T-helper 2 cell treated with Interferon-gamma antibody and Interleukin-4, amounts not matched to agents 5 μg/mL and 100 μg/mL, for 36 hours (primary cell): ENCODE results near the gene PDGFB.
A peak's percentile ranks its signal among the peaks of the same experiment; 100 is the strongest.

ENCODE experiments used
- DNase-seq: peaks from one replicate; pipeline ENCODE4 v3.0.0; 2021; ENCODE audit warnings: low spot score
- H3K27ac Mint-ChIP-seq: one replicate; pipeline ENCODE4 v1.8.0; 2021; ENCODE audit warnings: mild to moderate bottlenecking, mixed read lengths
- H3K27me3 Mint-ChIP-seq: one replicate; pipeline ENCODE4 v1.8.0; 2021; ENCODE audit warnings: low read depth, mixed read lengths
- H3K36me3 Mint-ChIP-seq: one replicate; pipeline ENCODE4 v1.8.0; 2021; ENCODE audit warnings: low read depth, mixed read lengths
- H3K4me1 Mint-ChIP-seq: one replicate; pipeline ENCODE4 v1.8.0; 2021; ENCODE audit warnings: low read depth, mixed read lengths
- H3K4me3 Mint-ChIP-seq: one replicate; pipeline ENCODE4 v1.8.0; 2022; ENCODE audit warnings: mild to moderate bottlenecking, moderate library complexity, mixed read lengths
- H3K9me3 Mint-ChIP-seq: one replicate; pipeline ENCODE4 v1.8.0; 2021; ENCODE audit warnings: mixed read lengths

PDGFB gene

GRCh38 chr22:39174498-39175352 is 70.1 kb downstream of the PDGFB start:
- Mint-ChIP-seq H3K4me3 (peak overlapping the region; percentile 31), H3K4me1 (peaks cover 32% of the 10 kb centered on the region), H3K27me3 (peaks cover 3% of the 10 kb centered on the region), H3K36me3 (no peaks in the 10 kb centered on the region), H3K27ac (peak overlapping the region; percentile 74), H3K9me3 (no peaks in the 10 kb centered on the region)
- DNase-seq = no peak

GRCh38 chr22:39173787-39174497 is 70.8 kb downstream of the PDGFB start:
- H3K27ac Mint-ChIP-seq = peak overlapping the region; percentile 74
- peak; percentile 28 for DNase-seq
- H3K4me1 Mint-ChIP-seq = peaks cover 32% of the 10 kb centered on the region
- H3K27me3 Mint-ChIP-seq = peaks cover 3% of the 10 kb centered on the region
- H3K36me3 Mint-ChIP-seq = no peaks in the 10 kb centered on the region
- peak overlapping the region; percentile 31 for H3K4me3 Mint-ChIP-seq
- no peaks in the 10 kb centered on the region for H3K9me3 Mint-ChIP-seq
